NCI-H69 (cell line): ENCODE data around the gene POFUT2.

Experiments used
- DNase-seq: peaks from one replicate; lab custom pipeline; 2025; lab: John Stamatoyannopoulos, UW

The POFUT2 gene

GRCh38 chr21:45223236-45224185 is 64.2 kb downstream of the POFUT2 start:
- DNase-seq = no peak

- DNase-seq = no peak
Measured at GRCh38 chr21:45222001-45222400, 65.7 kb downstream of the POFUT2 start.

- no peak for DNase-seq
Measured at GRCh38 chr21:45220714-45221490, 66.8 kb downstream of the POFUT2 start.

GRCh38 chr21:45220071-45220481 is 67.6 kb downstream of the POFUT2 start:
- DNase-seq = no peak

- no peak for DNase-seq
Measured at GRCh38 chr21:45219517-45219916, 68.2 kb downstream of the POFUT2 start.

- no peak for DNase-seq
Measured at GRCh38 chr21:45217010-45217409, 70.7 kb downstream of the POFUT2 start.

- no peak for DNase-seq
Measured at GRCh38 chr21:45215213-45215612, 72.5 kb downstream of the POFUT2 start.
